ENCODE measurements around the gene CEACAM4. TPM values are rescaled to one million over a fixed set of nuclear protein-coding genes. Genes with fewer than 3 reads are reported as not detected.
"Not testable (repeated sequence)": the region's sequence is repeated elsewhere in the genome, so short reads cannot be mapped to it uniquely, and the experiment has no call there.

The CEACAM4 gene
- total and polyA plus RNA-seq, 2 experiments from 2014 or later, result not detected

DNA sequence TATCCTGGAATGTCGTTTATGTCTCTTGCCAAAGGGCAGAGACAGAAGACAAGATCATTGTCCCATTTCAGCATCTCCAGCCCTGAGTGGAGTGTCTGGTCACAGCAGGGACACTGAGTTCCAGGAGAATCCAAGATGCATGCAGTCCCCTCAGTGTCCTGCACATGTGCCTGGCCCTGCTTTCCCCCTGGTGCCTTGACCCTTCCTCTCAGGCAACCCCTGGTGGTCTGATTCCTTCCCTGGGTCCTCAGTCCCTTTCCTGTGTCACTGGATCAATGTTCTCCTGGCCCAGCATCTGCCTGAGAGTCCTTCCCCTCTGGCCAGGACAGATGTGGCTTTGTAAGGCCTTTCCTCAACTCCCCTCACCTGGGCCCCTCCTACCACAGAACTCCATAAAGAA lies 41.9 kb downstream of the CEACAM4 start:
- TF ChIP-seq EZH2 (IDR thresholded peaks at IDR 0.05; ENCODE audit: borderline replicate concordance) (no peak), EZH2phosphoT487 (IDR thresholded peaks at IDR 0.05; ENCODE audit: low read depth, severe bottlenecking, unreplicated experiment) (no peak)
- TF ChIP-seq, protein P1, sequence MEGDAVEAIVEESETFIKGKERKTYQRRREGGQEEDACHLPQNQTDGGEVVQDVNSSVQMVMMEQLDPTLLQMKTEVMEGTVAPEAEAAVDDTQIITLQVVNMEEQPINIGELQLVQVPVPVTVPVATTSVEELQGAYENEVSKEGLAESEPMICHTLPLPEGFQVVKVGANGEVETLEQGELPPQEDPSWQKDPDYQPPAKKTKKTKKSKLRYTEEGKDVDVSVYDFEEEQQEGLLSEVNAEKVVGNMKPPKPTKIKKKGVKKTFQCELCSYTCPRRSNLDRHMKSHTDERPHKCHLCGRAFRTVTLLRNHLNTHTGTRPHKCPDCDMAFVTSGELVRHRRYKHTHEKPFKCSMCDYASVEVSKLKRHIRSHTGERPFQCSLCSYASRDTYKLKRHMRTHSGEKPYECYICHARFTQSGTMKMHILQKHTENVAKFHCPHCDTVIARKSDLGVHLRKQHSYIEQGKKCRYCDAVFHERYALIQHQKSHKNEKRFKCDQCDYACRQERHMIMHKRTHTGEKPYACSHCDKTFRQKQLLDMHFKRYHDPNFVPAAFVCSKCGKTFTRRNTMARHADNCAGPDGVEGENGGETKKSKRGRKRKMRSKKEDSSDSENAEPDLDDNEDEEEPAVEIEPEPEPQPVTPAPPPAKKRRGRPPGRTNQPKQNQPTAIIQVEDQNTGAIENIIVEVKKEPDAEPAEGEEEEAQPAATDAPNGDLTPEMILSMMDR (IDR thresholded peaks at IDR 0.05; ENCODE audit: poor library complexity), result no peak

GRCh38 chr19:41584260-41584810 lies 42.5 kb downstream of the CEACAM4 start:
- 48% methylated on average over 6 of the region's 6 CpGs for WGBS (ENCODE audit: low lambda C conversion rate, missing lambda C conversion rate)

More for the DNA sequence above, 41.9 kb downstream of the CEACAM4 start:
- H3K9me3 ChIP-seq (ENCODE audit: low read depth), result no peaks in the 10 kb centered on the region
- H3K27ac ChIP-seq, result no peak overlapping the region
- H3K27me3 ChIP-seq, result no peaks in the 10 kb centered on the region
- WGBS (ENCODE audit: low lambda C conversion rate, missing lambda C conversion rate), result 64% methylated on average over 1 of the region's 1 CpG
- no peak overlapping the region for H3K4me3 ChIP-seq
- no peaks in the 10 kb centered on the region for H3K9me2 ChIP-seq (replicated peaks; ENCODE audit: insufficient read depth)
- H3K36me3 ChIP-seq (replicated peaks; ENCODE audit: insufficient read depth, low read depth), result no peaks in the 10 kb centered on the region
- H3K4me2 ChIP-seq, result no peak overlapping the region
- no peaks in the 10 kb centered on the region for H4K20me1 ChIP-seq (ENCODE audit: insufficient read depth, poor library complexity, severe bottlenecking)
- DNase-seq (ENCODE audit: low spot score), result no peak
- no peak overlapping the region for H2AFZ ChIP-seq
- no peaks in the 10 kb centered on the region for H3K4me1 ChIP-seq (ENCODE audit: insufficient read depth)
- no peaks in the 10 kb centered on the region for H3K79me2 ChIP-seq

DNA sequence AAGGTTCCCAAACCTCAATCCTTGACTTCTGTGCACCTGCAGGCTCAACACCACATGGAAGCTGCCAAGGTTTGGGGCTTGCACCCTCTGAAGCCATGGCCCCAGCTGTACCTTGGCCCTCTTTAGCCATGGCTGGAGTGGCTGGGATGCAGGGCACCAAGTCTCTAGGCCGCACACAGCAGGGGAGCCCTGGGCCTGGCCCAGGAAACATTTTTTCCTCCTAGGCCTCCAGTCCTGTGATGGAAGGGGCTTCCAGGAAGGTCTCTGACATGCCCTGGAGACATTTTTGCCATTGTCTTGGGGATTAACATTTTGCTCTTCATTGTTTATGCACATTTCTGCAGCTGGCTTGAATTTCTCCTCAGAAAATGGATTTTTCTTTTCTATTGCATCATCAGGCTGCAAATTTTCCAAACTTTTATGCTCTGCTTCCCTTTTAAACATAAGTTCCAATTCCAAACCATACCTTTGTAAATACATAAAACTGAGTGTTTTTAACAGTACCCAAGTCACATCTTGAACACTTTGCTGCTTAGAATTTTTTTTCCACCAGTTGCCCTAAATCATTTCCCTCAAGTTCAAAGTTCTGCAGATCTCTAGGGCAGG lies 44.2 kb downstream of the CEACAM4 start:
- H3K36me3 ChIP-seq (replicated peaks; ENCODE audit: insufficient read depth, low read depth); H3K4me1 ChIP-seq (ENCODE audit: insufficient read depth); H3K79me2 ChIP-seq; H3K9me3 ChIP-seq (ENCODE audit: low read depth); H2AFZ ChIP-seq; H3K4me3 ChIP-seq; H3K9me2 ChIP-seq (replicated peaks; ENCODE audit: insufficient read depth); H4K20me1 ChIP-seq (ENCODE audit: insufficient read depth, poor library complexity, severe bottlenecking); H3K27me3 ChIP-seq; DNase-seq (ENCODE audit: low spot score); H3K4me2 ChIP-seq; H3K27ac ChIP-seq: not testable (repeated sequence)
- 64% methylated on average over 1 of the region's 1 CpG for WGBS (ENCODE audit: low lambda C conversion rate, missing lambda C conversion rate)

More at GRCh38 chr19:41584260-41584810, 42.5 kb downstream of the CEACAM4 start:
- Histone ChIP-seq H3K36me3 (replicated peaks; ENCODE audit: insufficient read depth, low read depth) (no peaks in the 10 kb centered on the region), H3K4me1 (ENCODE audit: insufficient read depth) (no peaks in the 10 kb centered on the region), H4K20me1 (ENCODE audit: insufficient read depth, poor library complexity, severe bottlenecking) (no peaks in the 10 kb centered on the region), H3K9me2 (replicated peaks; ENCODE audit: insufficient read depth) (no peaks in the 10 kb centered on the region), H3K79me2 (no peaks in the 10 kb centered on the region), H3K27ac (no peak overlapping the region), H3K4me3 (no peak overlapping the region), H3K27me3 (no peaks in the 10 kb centered on the region), H3K9me3 (ENCODE audit: low read depth) (no peaks in the 10 kb centered on the region), H3K4me2 (no peak overlapping the region), H2AFZ (no peak overlapping the region)
- DNase-seq (ENCODE audit: low spot score), result no peak
- TF ChIP-seq, protein P1 (IDR thresholded peaks at IDR 0.05; ENCODE audit: poor library complexity), result no peak
- TF ChIP-seq EZH2phosphoT487 (IDR thresholded peaks at IDR 0.05; ENCODE audit: low read depth, severe bottlenecking, unreplicated experiment) (no peak), EZH2 (IDR thresholded peaks at IDR 0.05; ENCODE audit: borderline replicate concordance) (no peak)

DNA sequence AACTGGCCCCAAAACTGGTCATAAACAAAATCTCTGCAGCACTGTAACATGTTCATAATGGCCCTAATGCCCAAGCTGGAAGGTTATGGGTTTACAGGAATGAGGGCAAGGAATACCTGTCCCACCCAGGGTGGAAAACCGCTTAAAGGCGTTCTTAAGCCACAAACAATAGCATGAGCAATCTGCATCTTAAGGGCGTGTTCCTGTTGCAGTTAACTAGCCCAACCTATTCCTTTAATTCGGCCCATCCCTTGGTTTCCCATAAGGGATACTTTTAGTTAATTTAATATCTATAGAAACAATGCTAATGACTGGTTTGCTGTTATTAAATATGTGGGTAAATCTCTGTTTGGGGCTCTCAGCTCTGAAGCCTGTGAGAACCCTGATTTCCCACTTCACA lies 45.8 kb downstream of the CEACAM4 start:
- H3K27ac ChIP-seq; H2AFZ ChIP-seq; H3K27me3 ChIP-seq; DNase-seq (ENCODE audit: low spot score); H3K4me3 ChIP-seq; H3K4me1 ChIP-seq (ENCODE audit: insufficient read depth); H3K9me2 ChIP-seq (replicated peaks; ENCODE audit: insufficient read depth); H3K79me2 ChIP-seq; H4K20me1 ChIP-seq (ENCODE audit: insufficient read depth, poor library complexity, severe bottlenecking); H3K9me3 ChIP-seq (ENCODE audit: low read depth); H3K36me3 ChIP-seq (replicated peaks; ENCODE audit: insufficient read depth, low read depth); H3K4me2 ChIP-seq: not testable (repeated sequence)
- 42% methylated on average over 4 of the region's 4 CpGs for WGBS (ENCODE audit: low lambda C conversion rate, missing lambda C conversion rate)

Data from hepatocyte (in vitro differentiated cells).